Panc1 (cell line): Measurements from ENCODE around the gene SLTM. TPM values are rescaled to one million over a fixed set of nuclear protein-coding genes. Genes with fewer than 3 reads are reported as not detected.
"Not testable (repeated sequence)": the region's sequence is repeated elsewhere in the genome, so short reads cannot be mapped to it uniquely, and the experiment has no call there.

Experiments used
- ATAC-seq: fragments of 200-7000 bp; cut with Tn5 transposase; 2 replicates; pipeline ENCODE4 v1.9.1; 2020; ENCODE audit warnings: mild to moderate bottlenecking, moderate library complexity
- BruUV-seq: library from RNA; stranded (reverse); fragments of 400-500 nt; replicated peaks from 2 replicates; lab custom pipeline; 2021; lab: Mats Ljungman, UMichigan
- CTCF ChIA-PET: fragments of 300-600 bp; sonication (Branson Sonifier 250); formaldehyde crosslinking; loops from one replicate; lab custom pipeline; 2022; ENCODE audit warnings: antibody characterized with exemption; lab: Charles Lee
- POLR2A ChIA-PET: fragments of 300-600 bp; sonication (Branson Sonifier 250); formaldehyde crosslinking; loops from one replicate; lab custom pipeline; 2022; ENCODE audit warnings: antibody characterized with exemption; lab: Charles Lee
- DNase-seq: peaks from one replicate; pipeline ENCODE4 v3.0.0-alpha.2; 2010; ENCODE audit warnings: low read depth, low spot score
- H3K27ac ChIP-seq: 2 replicates; pipeline ENCODE4 v1.5.1; 2011; ENCODE audit warnings: mild to moderate bottlenecking, low read length, inconsistent platforms
- H3K27me3 ChIP-seq: fragments of 200-500 bp; sonication (Bioruptor generic); 2 replicates; pipeline ENCODE4 v1.6.0; 2014; ENCODE audit warnings: low read length, inconsistent platforms; ENCODE audit not compliant: control insufficient read depth, insufficient read depth
- H3K36me3 ChIP-seq: fragments of 200-500 bp; sonication (Bioruptor generic); 2 replicates; pipeline ENCODE4 v1.5.1; 2014; ENCODE audit warnings: inconsistent platforms, mild to moderate bottlenecking, low read length, moderate library complexity; ENCODE audit not compliant: control insufficient read depth, insufficient read depth
- H3K4me1 ChIP-seq: 2 replicates; pipeline ENCODE4 v1.5.1; 2011; ENCODE audit warnings: inconsistent platforms, mild to moderate bottlenecking, low read length, moderate library complexity; ENCODE audit not compliant: control insufficient read depth, insufficient read depth
- H3K4me3 ChIP-seq, 2 experiments: 2 replicates each; pipeline ENCODE4 v1.5.1; 2011 to 2012; ENCODE audit warnings: low read depth in 2 of 2, low read length in 2 of 2, mild to moderate bottlenecking in 2 of 2, inconsistent platforms in 1 of 2, moderate library complexity in 1 of 2
- H3K9me3 ChIP-seq: fragments of 200-500 bp; sonication (Bioruptor generic); 2 replicates; pipeline ENCODE4 v1.5.1; 2014; ENCODE audit warnings: low read depth, mild to moderate bottlenecking, inconsistent platforms, low read length, moderate library complexity; ENCODE audit not compliant: control insufficient read depth, insufficient read depth
- CTCF ChIP-seq: fragments of 450-650 bp; IDR thresholded peaks from 2 replicates; pipeline ENCODE4 v1.5.1; 2017; ENCODE audit warnings: mild to moderate bottlenecking
- POLR2AphosphoS5 ChIP-seq: IDR thresholded peaks from 2 replicates; pipeline ENCODE4 v1.6.1; 2012; ENCODE audit warnings: mild to moderate bottlenecking, low read depth, low read length, moderate library complexity
- REST ChIP-seq, 2 experiments: IDR thresholded peaks; 2 replicates each; pipeline ENCODE4 v1.6.1; 2011 to 2012; ENCODE audit warnings: low read depth in 2 of 2, control low read depth in 1 of 2, low read length in 1 of 2, mild to moderate bottlenecking in 1 of 2, moderate library complexity in 1 of 2; ENCODE audit not compliant: insufficient read depth in 1 of 2
- SIN3A ChIP-seq: IDR thresholded peaks from 2 replicates; pipeline ENCODE4 v1.6.1; 2012; ENCODE audit warnings: low read depth, mild to moderate bottlenecking, low read length, moderate library complexity, borderline replicate concordance; ENCODE audit not compliant: insufficient read depth
- TCF7L2 ChIP-seq: IDR thresholded peaks from 2 replicates; pipeline ENCODE4 v1.6.1; 2011; ENCODE audit warnings: mild to moderate bottlenecking, low read depth, low read length, inconsistent platforms
- in situ Hi-C: cut with HindIII; loops from 2 replicates; pipeline ENCODE4 v1.10.0; 2016; ENCODE audit warnings: low sequenced_read_pairs, low pct_unique_long_range_greater_than_20kb
- intact Hi-C: fragments of 100-400 bp; cut with micrococcal nuclease; formaldehyde crosslinking; loops from one replicate; pipeline ENCODE4 v1.10.0; 2022; ENCODE audit not compliant: unreplicated experiment
- total RNA-seq: library from RNA; stranded (reverse); gene quantifications from one replicate; pipeline ENCODE4 v1.2.1, GENCODE V29; 2021; ENCODE audit not compliant: unreplicated experiment

The SLTM gene
- total RNA-seq, 1 experiment from 2014 or later, result 75.7 TPM

GRCh38 chr15:58918239-58918638 is 15.2 kb downstream of the SLTM start:
- Histone ChIP-seq H3K27ac (0 out of 2 replicates have a peak overlapping the region, but pooled peaks have one; percentile 7), H3K9me3 (no peaks in the 10 kb centered on the region), H3K36me3 (peaks cover 18% of the 10 kb centered on the region), H3K4me1 (peaks cover 7% of the 10 kb centered on the region; the same call in 1 of the 2 replicates), H3K4me3 (no peak overlapping the region), H3K27me3 (no peaks in the 10 kb centered on the region)
- in situ Hi-C loops, result no loop called here
- DNase-seq (no peak), ATAC-seq (peak; percentile 55; the same call in 1 of the 2 replicates)
- intact Hi-C loops, result no loop called here
- TF ChIP-seq POLR2AphosphoS5 (no peak), SIN3A (no peak), CTCF (no peak), TCF7L2 (no peak), REST (IDR thresholded peaks at IDR 0.05; ENCODE audit: insufficient read depth in 1 of 2, low read depth in 2 of 2, low read length in 1 of 2) (no peak)
- ChIA-PET CTCF (no interaction called here), POLR2A (interaction anchor here (0.7 kb wide), 1 partner anchor 12 kb away, joined by 3 read pairs; no protein-coding TSS in a partner anchor)
- BruUV-seq, result TSS peak; percentile 28

GRCh38 chr15:58917613-58918129 is 15.8 kb downstream of the SLTM start:
- intact Hi-C loops, BruUV-seq, H3K27me3 ChIP-seq, in situ Hi-C loops, H3K9me3 ChIP-seq, ATAC-seq, H3K4me1 ChIP-seq, CTCF ChIA-PET, DNase-seq, H3K4me3 ChIP-seq, H3K27ac ChIP-seq: not testable (repeated sequence)
- POLR2A ChIA-PET, result interaction anchor here (0.6 kb wide), 1 partner anchor 32 kb away, joined by 6 read pairs; no protein-coding TSS in a partner anchor
- peaks cover 23% of the 10 kb centered on the region for H3K36me3 ChIP-seq

- Histone ChIP-seq H3K9me3 (no peaks in the 10 kb centered on the region), H3K4me1 (peaks cover 7% of the 10 kb centered on the region; the same call in 1 of the 2 replicates), H3K36me3 (peaks cover 28% of the 10 kb centered on the region), H3K4me3 (no peak overlapping the region), H3K27me3 (no peaks in the 10 kb centered on the region), H3K27ac (no peak overlapping the region)
- CTCF ChIA-PET, result no interaction called here
- no peak for TF ChIP-seq POLR2AphosphoS5
- TF ChIP-seq SIN3A, result no peak
- TF ChIP-seq TCF7L2, result no peak
- no peak for TF ChIP-seq CTCF
- no peak for TF ChIP-seq REST (IDR thresholded peaks at IDR 0.05; ENCODE audit: insufficient read depth in 1 of 2, low read depth in 2 of 2, low read length in 1 of 2)
- BruUV-seq, result no TSS peak
- DNase-seq (no peak), ATAC-seq (no peak)
- in situ Hi-C loops, result no loop called here
- intact Hi-C loops, result no loop called here
- POLR2A ChIA-PET, result interaction anchor here (0.6 kb wide), 1 partner anchor 31 kb away, joined by 6 read pairs; no protein-coding TSS in a partner anchor
Observed at GRCh38 chr15:58916962-58917361, 16.5 kb downstream of the SLTM start.
